ENCODE data around the gene DHCR24.

DNA sequence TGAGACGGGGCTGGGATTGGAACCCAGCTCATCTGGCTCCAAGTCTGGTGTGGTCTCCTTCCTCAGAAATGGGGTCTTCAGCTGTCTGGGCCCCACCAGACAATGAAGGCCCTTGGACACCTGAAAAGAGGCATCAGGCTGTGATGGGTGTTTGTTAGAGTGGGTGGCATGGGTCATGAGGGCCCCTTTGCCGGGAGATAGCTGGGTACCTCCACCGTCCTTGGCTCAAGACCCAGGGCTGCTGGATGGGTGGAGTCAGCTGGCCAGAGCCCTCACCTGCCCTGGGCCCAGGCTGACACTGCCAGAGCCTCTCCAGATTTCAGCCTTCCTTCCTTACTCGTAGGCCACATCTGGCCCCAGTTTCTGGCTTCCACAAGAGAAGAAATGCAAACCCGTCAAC, 72.4 kb downstream of the DHCR24 start:
- TF ChIP-seq POLR2A (IDR thresholded peaks at IDR 0.05; ENCODE audit: low read length) (no peak), GATA1 (IDR thresholded peaks at IDR 0.05; ENCODE audit: low read depth, low read length) (no peak)

All from erythroblast (primary cell).